Stimulated activated CD4-positive, alpha-beta T cell treated with anti-CD3 and anti-CD28 coated beads, TNF-alpha, amount 100 ng/mL, for 24 hours (primary cell): Measurements from ENCODE around the gene TNFRSF12A.
"Not testable (repeated sequence)": the region's sequence is repeated elsewhere in the genome, so short reads cannot be mapped to it uniquely, and the experiment has no call there.

Experiments
- DNase-seq, 3 experiments: peaks; one replicate each; pipeline ENCODE4 v3.0.0-alpha.2; 2020; ENCODE audit warnings: low read depth in 3 of 3

TNFRSF12A gene

DNA sequence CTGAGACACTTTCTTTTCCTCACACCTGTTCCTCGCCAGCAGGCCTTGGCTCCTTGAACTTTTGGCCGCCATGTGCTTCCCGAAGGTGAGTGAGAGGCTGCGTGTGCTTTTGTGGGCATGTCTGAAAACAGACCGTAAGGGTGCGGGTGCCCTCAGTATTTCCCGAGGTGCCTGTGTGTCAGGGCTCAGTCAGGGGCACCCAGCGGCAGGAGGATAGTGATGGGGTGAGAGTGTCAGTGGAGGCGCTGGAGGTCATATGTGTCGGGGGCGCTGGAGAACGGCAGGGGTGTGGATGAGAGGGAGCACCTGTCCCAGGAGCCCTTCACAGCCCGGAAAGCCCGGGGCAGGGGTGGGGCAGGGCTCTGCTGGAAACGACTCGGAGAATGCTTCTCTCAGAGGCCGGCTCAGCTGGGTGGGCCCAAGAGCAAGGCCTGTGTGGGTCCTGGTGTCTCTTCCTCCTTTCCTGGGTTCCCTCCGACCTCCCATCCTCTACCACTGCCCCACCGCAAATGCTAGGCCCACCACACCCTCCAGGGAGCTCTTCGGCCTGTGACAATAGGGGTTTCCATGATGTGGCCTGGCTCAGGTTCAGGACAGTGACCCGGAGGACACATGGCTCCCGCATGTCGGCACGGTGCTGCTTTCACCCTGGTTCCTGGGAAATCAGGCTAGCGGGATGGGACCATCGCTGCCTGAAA lies 45.7 kb downstream of the TNFRSF12A start:
- DNase-seq = no peak

DNA sequence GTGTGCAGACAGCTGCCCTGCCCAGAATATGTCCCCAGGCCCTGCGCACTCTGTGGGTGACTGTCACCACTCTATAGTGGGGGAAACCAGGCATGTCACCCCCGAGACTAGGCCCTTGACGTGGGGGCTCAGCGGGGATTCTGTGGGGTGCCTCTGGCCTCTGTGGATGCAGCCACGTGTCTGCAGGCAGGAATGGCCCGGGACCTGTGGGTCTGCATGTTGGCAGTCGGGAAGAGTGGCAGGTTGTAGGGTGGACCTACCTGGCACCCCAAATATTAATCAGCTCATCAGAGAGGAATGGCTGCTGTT lies 46.2 kb downstream of the TNFRSF12A start:
- no peak for DNase-seq

DNA sequence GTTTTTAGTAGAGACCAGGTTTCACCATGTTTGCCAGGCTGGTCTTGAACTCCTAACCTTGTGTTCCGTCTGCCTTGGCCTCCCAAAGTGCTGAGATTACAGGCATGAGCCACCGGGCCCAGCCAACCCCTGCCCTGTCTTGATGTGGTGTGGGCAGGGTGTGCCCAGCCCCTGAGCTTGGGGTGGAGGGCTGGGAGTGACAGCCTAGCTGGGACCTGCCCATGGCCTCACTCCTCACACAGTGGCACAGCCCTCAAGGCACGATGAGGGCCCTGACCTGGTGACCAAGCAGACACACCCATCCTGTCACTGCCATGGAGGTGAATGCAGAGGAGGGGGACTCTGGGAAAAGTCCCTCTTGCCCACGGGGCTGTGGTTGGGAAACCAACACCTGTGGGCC lies 48.3 kb downstream of the TNFRSF12A start:
- DNase-seq = no peak

DNA sequence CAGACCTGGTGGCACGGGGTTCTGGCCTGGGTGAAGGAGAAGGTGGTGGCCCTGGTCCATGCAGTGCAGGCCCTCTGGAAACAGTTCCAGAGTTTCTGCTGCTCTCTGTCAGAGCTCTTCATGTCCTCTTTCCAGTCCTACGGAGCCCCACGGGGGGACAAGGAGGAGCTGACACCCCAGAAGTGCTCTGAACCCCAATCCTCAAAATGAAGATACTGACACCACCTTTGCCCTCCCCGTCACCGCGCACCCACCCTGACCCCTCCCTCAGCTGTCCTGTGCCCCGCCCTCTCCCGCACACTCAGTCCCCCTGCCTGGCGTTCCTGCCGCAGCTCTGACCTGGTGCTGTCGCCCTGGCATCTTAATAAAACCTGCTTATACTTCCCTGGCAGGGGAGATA lies 49.0 kb downstream of the TNFRSF12A start:
- DNase-seq = not testable (repeated sequence)

DNA sequence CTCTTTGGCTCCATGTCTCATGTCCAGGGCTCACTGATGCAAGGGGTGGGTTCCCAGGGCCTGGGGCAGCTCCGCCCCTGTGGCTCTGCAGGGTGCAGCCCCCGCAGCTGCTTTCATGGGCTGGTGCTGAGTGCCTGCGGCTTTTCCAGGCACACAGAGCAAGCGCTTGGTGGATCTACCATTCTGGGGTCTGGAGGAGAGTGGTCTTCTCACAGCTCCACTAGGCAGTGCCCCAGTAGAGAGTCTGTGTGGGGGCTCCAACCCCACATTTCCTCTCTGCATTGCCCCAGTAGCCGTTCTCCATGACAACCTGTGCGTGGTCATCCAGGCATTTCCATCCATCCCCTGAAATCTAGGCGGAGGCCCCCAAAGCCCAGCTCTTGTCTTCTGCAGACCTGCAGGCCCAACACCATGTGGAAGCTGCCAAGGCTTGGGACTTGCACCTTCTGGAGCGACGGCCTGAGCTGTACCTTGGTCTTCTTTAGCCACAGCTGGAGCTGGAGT lies 50.5 kb downstream of the TNFRSF12A start:
- DNase-seq = no peak

DNA sequence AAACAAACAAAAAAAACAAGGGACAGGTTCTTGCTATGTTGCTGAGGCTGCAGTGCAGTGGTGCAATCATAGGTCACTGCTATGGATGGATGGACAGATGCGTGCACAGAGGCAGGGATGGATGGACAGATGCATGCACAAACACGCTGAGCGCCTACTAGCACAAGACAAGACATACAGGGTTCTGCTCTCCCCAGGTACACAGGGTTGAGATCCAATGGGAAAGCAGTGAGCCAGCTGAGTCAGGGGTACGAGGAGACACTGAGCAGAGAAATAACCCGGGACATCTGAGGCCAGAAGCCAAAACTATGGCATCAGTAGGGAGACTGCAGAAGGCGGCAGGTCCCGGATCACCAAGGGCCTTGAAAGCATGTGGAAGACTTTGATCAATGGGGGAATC lies 51.5 kb downstream of the TNFRSF12A start:
- DNase-seq = no peak
